ENCODE data around the gene OR10T2.
"Not testable (repeated sequence)": the region's sequence is repeated elsewhere in the genome, so short reads cannot be mapped to it uniquely, and the experiment has no call there.

Gene OR10T2, protein sequence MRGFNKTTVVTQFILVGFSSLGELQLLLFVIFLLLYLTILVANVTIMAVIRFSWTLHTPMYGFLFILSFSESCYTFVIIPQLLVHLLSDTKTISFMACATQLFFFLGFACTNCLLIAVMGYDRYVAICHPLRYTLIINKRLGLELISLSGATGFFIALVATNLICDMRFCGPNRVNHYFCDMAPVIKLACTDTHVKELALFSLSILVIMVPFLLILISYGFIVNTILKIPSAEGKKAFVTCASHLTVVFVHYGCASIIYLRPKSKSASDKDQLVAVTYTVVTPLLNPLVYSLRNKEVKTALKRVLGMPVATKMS

DNA sequence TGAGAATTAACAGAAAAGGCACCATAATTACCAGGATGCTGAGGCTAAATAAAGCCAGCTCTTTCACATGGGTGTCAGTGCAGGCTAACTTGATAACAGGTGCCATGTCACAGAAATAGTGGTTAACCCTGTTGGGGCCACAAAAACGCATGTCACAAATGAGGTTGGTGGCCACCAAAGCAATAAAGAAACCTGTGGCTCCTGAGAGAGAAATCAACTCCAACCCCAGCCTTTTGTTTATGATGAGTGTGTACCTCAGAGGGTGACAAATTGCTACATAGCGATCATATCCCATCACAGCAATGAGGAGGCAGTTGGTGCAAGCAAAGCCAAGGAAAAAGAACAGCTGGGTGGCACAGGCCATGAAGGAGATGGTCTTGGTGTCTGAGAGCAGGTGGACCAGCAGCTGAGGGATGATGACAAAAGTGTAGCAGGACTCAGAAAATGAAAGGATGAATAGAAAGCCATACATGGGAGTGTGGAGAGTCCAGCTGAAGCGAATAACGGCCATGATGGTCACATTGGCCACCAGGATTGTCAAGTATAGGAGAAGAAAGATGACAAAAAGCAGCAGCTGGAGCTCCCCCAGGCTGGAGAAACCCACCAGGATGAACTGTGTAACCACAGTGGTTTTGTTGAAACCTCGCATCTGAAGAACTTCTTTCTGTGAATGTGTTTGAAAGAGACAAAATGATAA is at the start of gene OR10T2:
Gene OR10T2 (minus strand): TSS at position 649 of the 697 bp plus-strand sequence. CDS start 0 bp downstream, at position 649.
- DNase-seq (ENCODE audit: low spot score): no peak

DNA sequence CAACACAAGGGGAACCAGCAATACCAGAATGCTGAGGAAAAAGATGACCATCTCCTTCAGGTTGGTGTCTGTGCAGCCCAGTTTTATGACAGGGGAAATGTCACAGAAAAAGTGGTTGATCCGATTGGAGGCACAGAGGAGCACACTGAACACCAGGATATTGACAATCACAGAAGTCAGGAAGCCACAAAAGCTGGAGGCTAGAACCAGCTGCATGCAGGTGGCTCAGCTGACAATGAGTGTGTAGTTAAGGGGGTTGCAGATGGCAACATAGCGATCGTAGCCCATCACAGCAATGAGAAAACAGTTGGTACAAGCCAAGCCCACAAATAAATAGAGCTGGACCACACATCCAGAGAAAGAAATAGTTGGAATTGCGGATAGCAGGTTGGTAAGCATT is 46.1 kb upstream of the OR10T2 start:
- DNase-seq (ENCODE audit: low spot score): no peak

DNA sequence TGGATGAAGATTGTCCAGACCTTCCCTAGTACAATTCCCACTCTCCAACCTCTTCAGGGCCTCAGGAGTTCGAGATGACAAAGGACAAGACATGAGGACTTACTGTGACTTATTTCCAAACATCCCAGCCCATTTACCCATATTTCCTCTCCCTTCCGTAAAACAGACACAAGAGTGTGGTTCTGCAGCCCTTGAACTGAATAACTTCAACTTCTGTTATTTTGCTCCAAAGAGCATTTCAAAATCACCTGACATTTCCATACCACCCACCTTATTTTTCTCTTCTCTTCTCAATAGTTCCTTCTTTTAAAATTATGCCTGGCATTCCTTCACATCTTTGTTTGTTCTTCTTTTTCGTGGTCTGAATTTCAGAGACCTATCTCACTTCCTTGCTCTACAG is 35.5 kb upstream of the OR10T2 start:
- DNase-seq (ENCODE audit: low spot score): no peak

DNA sequence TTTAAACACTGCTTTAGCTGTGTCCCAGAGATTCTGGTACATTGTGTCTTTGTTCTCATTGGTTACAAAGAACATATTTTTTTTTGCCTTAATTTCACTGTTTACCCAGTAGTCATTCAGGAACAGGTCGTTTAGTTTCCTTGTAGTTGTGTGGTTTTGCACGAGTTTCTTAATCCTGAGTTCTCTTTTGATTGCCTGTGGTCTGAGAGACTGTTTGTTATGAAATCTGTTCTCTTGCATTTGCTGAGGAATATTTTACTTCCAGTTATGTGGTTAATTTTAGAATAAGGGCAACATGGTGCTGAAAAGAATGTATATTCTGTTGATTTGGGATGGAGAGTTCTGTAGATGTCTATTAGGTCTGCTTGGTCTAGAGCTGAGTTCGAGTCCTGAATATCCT is 30.9 kb upstream of the OR10T2 start:
- DNase-seq (ENCODE audit: low spot score): not testable (repeated sequence)

DNA sequence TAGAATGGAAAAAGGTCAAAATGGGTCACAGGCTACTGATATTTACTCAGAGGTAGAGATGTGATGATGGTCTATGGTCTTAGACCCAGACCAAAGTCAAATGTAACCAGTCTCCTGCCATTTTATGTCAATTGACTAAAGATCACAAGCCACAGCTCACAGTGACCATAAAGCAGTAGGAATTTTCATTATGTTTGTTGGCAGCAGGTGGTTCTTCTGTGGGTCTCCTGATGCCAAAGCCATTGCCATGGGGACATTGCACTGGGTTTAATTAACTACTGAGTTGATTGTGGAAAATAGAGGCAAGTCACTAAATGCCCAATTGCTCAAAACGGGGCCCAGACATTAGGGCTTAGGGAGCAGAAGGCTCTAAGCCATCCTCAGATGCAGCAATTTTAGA is 26.9 kb upstream of the OR10T2 start, which contains the start of gene OR10K2:
Gene OR10K2 (minus strand): TSS at position 101 of the 400 bp plus-strand sequence. CDS start 5,371 bp downstream, outside the sequence.
- no peak for DNase-seq (ENCODE audit: low spot score)

DNA sequence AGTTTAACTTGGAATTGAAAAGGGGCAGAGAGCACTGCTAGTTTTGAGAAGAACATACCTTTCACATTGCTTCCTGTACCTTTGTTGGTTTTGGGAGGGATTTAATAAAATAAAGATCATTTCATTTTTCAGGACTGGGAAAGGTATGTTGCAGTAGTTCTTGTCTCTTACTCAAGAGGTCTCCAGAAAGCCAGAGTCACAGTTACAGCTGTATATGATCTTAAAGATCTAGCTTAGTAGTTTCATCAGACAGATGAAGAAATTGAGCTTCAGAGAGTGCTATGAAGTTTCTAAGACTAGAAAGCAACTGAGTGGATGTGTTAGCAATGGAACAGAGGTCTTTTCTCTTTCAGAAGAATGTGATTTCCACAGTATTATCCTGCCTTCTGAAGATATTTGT is 25.8 kb upstream of the OR10T2 start:
- no peak for DNase-seq (ENCODE audit: low spot score)

DNA sequence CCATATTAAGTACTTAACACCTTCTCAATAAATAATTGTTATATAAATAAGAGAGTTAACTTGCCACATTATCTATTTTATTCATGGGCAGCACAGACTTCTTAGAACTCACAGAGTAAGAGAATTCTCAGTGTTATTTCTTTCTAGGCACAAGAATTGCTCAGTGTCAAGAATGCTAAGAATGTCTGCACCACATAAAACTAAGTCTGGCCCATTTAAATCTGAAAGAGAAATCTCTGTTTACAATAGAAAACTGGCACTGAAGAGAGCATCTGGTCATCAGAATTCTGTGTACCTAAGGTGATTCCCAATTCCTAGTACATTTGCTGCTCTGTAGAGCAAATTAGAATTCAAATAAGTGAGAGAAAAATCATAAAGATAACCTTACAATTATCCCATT is 22.9 kb upstream of the OR10T2 start:
- DNase-seq (ENCODE audit: low spot score): no peak

DNA sequence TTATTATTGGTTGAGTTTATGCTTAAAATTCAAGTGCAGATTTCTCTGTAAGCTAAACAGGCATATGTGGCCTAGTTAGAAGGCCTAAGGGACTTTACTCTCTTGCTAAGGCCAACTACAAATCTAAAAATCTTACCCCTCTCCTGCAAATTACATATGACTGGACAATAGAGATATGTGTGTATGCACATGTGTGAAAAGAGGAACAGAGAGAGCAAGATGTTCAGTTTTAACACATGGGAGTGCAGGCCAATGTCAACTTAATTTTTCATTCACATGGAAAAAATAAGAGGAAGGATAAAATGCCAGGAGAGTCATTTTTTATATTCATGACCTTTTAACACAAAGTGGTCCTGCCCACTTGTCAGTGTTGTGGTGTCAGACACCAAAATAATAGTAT is 18.3 kb upstream of the OR10T2 start:
- DNase-seq (ENCODE audit: low spot score): no peak

DNA sequence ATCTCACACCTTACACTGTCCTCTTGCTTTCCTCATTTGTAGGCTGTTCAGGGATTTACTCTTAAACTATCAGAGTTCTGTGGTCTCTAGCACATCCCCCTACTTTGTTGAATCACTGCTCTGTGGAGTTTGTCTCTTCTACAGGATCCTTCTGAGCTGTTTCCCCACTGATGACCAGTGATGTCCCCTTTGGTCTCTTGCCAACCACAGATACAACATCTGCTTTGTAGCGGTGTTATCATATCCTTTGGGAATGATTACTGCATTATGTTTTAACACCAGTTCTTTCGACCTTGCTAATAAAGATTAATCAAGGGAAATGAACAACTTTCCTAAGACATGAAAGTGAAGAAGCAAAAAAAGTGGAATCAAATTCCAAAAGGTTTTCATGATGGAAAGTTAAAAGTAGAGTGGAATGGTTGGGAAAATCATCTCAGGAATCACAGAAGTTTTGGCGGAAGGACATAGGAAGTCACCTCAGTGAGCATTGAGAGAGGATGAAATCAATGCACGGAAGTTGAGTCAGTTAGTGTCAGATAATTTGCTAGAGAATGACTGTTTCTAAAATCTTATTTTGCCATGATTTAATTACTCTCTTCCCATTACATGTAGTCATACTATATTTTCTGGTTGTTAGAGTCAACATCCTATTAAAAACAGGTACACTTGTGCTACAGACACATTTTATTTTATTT is 15.5 kb upstream of the OR10T2 start:
- DNase-seq (ENCODE audit: low spot score): no peak

DNA sequence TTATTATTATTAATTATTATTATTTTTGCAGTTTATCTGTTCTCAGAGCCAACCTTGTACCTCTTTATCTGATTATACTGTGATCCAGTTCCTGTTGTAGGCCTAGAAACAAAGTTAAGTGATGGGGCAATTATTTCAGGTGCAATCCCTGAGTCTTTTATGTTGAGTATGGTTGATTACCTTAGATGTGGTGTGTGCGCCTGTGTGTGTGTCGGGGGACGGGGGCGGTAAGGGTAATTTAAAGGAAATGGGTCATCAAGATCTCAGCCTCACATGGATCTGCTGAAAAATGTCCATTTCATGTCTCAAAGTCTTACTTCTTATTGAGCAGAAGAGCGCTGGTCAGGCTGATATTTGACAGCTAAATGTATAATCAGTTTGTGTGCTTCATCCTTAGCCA is 7.8 kb upstream of the OR10T2 start:
- DNase-seq (ENCODE audit: low spot score): no peak

DNA sequence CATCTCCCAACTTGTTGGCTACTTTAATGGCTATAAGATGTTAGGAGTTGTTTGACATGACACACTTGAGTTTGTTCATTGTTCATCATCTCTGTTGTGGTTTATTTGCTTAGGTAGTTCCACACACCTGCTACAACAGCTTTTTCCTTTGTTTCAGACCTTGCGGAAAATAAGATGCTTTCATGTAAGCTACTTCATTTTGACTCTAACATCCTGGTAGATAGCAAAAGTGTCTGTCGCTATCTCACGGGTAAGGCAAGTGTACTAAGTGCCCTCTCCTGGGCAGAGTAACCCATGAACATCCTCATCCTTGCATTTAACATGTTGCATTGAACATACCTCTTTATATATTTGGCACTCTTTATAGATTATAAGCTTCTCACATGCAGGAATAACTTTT is 1.6 kb upstream of the OR10T2 start:
- DNase-seq (ENCODE audit: low spot score): no peak

DNA sequence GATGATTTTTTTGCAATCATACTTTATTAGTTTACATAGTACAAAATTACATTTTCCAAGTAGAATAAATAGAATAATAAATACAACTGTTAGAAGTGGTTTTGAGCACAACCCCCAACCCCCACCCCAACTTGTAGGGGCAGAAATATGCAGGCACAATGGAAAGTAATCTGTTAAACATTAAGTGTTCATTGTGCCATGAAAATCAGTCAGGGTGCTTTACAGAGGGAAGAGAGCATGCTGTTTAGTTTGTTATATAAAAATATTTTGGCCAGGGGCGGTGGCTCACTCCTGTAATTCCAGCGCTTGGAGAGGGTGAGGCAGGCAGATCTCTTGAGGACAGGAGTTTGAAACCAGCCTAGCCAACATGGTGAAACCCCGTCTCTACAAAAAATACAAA is 2.6 kb downstream of the OR10T2 start:
- DNase-seq (ENCODE audit: low spot score): no peak

DNA sequence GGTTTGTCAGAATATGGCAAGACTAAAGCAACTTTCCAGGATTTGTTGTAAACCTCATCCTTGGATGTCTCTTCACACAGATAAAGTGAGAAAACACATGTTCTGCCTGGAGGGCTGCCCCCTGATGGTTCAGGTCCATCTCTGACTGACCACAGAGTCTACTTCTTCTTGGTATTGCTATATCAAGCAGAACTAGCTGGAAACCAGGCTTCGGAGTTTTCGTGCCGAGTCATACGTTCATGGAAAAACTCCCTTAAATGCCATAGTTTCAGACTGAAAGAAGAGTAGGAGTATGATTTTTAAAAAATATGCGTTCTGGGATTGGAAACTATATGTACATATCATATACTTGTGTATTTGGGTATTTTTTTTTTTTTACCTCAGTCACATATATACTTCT is 5.8 kb downstream of the OR10T2 start:
- no peak for DNase-seq (ENCODE audit: low spot score)

DNA sequence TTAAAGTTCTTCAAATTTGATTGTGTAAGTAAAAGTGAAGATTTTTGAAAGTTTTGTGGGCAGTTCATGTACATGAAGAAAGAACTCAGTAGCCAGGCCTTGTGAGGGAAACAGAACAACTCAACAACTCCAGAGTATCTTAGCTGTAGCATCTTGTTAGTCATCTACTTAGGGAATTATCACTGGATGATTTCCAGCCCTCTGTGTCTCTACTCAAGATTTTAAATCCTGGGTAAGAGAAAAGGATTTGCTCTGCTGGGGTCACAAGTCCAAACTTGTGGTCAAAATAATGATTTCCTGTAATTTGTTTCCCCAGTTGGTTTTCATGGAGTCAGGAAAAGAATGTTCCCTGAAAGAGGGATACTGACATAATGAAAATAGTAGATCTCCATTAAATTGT is 8.2 kb downstream of the OR10T2 start:
- no peak for DNase-seq (ENCODE audit: low spot score)

DNA sequence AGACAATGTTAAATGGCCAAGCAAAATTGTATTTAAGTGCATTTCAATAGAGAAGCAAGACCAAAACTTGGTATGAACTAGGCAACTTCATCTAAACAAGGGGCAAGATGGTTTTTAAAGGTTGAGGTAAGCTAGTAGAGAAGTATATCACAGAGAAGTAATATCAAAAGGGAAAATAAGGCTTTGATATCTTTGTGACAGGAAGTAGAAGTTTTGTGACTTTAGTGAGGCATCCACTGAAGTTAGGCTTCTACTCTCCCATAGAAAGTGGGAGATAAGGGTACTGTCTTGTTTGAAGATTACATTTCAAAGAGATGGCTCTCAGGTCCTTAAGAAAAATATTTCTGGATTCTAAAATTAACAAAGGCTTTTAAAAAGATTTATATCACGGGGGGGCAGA is 8.9 kb downstream of the OR10T2 start:
- DNase-seq (ENCODE audit: low spot score): no peak

DNA sequence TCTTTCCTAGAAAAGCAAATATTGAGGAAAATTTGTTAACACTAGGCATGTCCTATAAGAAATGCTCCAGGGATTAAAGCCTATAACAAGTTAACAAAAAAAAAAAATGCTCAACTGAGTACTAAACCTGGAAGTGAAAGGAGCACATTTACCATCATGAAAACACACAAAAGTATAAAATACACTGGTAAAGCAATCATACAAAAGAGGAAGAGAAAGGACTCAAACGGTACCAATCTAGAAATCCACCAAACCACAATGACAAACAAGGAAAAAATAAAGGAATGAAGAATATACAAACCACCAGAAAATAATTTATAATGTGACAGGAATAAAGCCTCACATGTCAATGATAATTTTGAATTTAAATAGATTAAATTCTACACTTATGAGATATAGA is 24.4 kb downstream of the OR10T2 start:
- DNase-seq (ENCODE audit: low spot score): no peak

DNA sequence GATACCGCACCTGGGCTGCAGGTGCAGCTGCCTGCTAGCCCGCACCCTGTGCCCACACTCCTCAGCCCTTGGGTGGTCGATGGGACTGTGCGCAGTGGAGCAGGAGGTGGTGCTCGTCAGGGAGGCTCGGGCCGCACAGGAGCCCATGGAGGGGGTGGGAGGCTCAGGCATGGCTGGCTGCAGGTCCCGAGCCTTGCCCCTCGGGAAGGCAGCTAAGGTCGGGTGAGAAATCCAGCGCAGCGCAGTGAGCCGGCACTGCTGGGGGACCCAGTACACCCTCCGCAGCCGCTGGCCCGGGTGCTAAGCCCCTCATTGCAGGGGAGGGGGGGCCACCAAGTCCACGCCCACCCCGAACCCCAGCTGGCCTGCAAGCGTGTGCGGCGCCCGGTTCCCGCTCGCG is 25.2 kb downstream of the OR10T2 start:
- DNase-seq (ENCODE audit: low spot score): not testable (repeated sequence)

DNA sequence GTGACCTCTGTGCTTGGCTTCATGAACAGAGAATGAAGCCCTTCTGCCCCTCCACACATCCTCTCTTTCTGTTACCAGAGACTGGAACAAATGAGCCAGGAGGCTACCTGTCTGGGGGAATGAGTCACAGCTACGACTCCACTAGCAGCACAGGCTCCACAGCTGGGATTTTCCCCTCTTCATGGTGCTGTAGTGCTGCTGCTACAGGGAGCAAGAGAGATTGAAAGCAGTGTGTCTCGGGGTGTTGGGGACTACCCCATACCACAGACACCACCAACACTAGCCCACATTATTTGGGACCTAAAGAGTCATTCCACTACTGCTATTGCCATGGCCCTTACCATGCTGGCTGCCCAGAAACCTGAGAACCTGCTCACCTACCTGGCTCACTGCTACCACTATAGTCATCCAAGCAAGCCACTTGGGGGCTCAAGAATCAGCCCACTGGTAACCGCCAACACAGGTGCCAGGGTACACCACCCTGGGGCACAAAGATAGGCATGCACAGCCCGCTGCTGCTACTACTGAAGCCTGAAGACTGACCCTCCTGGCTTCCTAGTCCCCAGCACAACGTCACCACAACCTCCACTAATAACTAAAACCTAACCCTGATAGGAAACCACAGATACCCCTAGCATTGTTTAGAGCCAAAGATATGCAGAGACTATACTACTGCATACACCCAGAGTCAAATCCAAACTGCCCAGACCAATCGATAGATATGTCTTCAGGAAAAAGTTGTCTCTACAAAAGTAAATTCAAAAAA is 27.9 kb downstream of the OR10T2 start:
- no peak for DNase-seq (ENCODE audit: low spot score)

DNA sequence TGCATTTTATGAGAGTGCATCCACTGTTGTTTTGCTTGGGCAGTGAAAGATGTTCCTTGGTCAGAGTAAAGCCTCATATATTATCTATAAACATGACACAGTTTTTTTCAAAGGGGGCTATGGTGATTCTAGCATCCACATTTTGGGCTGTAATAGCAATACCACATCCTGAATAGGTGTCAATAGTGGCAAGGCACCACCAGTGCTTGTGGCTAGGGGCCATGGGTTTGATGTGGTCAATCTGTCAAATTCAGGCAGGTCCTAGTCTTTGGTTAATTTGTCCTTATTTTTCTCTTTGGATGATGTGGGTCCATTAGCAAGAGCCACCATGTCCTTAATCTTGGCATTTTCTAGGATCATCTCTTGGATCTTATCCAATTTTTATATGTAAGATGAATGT is 32.5 kb downstream of the OR10T2 start:
- DNase-seq (ENCODE audit: low spot score): no peak

DNA sequence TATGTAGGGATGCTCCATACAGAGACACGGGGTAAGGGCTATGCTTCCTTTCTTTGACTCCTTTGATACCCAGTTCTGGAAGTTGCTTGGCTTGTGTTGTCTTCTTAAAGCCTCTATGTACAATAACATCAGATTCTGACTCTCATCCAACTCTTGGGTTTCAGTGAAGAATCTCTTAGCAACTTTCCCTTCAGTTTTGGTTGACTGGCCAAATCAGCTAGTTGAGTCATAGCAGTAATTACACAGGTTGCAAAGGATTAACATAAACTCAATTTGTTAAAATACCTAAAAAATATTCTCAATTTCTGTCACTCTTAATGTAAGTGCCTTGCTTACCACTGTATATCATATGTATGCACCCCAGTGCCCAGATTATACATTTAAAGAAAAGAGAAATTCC is 36.3 kb downstream of the OR10T2 start:
- DNase-seq (ENCODE audit: low spot score): no peak

DNA sequence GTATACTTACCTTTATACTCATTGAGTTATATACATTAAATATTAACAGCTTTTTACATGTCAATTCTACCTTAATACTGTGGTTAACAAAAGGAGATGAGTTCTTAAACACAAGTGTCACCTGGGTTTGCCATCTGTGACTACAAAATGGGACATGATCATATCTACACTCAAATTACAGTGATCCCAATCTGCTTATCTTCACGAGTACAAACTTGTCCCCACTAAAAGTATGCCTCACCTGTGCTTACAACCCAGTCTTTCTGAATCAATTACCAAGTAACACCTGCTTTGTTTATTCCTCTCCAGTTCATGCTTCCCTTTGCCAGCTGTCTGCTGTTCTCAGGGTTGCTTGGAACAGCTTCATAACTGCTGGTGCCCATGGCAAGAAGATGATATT is 36.8 kb downstream of the OR10T2 start:
- no peak for DNase-seq (ENCODE audit: low spot score)

DNA sequence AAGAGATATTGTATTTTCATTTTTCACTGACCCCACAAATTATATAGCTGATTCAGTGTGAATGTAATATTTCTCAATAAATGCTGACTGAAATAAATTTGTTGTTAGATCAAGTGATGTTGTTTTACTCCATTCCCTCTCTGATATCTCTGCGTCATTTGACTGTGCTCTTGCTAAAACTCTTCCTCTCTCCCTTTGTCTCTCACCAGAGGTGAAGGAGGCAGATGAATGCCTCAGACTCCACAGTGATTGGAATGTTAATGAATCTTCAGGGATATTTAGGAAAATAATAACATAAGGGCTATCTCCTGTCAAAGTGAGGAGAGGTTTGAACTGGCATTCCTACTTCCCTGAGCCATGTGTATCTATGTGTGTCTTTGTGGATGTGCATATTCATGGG is 41.8 kb downstream of the OR10T2 start:
- no peak for DNase-seq (ENCODE audit: low spot score)
